Prostate gland (tissue), 2 donors: ENCODE measurements around the gene ZSCAN21. TPM values are rescaled to one million over a fixed set of nuclear protein-coding genes. Genes with fewer than 3 reads are reported as not detected.

Experiments used
- DNase-seq: peaks from one replicate; pipeline ENCODE4 v3.0.0-alpha.2; 2019; ENCODE audit warnings: low spot score
- H3K27ac ChIP-seq, 2 donors: fragments of 200-600 bp; sonication (generic); 2 replicates each; pipeline ENCODE4 v1.5.1; 2017 to 2019
- H3K27me3 ChIP-seq: fragments of 200-600 bp; sonication (generic); replicated peaks from 2 replicates; pipeline ENCODE4 v1.5.1; 2019; ENCODE audit not compliant: insufficient read depth
- H3K36me3 ChIP-seq, 2 donors: fragments of 200-600 bp; sonication (generic); 1 replicate in 1 of 2; 2 replicates in 1 of 2; pipeline versions ENCODE4 v1.5.1 to v1.8.1; 2017 to 2019
- H3K4me1 ChIP-seq: fragments of 200-600 bp; sonication (generic); replicated peaks from 2 replicates; pipeline ENCODE4 v1.5.1; 2019
- H3K4me3 ChIP-seq, 2 donors: fragments of 200-600 bp; sonication (generic); 2 replicates each; pipeline ENCODE4 v1.5.1; 2017 to 2019
- H3K9me3 ChIP-seq: fragments of 200-600 bp; sonication (generic); 2 replicates; pipeline ENCODE4 v1.5.1; 2017
- CTCF ChIP-seq, 4 experiments: fragments of 200-600 bp in 2 of 4; fragments of 450-650 bp in 2 of 4; sonication (generic) in 2 of 4; IDR thresholded peaks; 1 replicate in 3 of 4; 2 replicates in 1 of 4; pipeline ENCODE4 v1.5.1; 2016 to 2019; ENCODE audit warnings: antibody characterized with exemption in 4 of 4, mild to moderate bottlenecking in 2 of 4, moderate library complexity in 2 of 4
- POLR2A ChIP-seq: fragments of 450-650 bp; IDR thresholded peaks from one replicate; pipeline ENCODE4 v1.6.1; 2016; ENCODE audit warnings: antibody characterized with exemption, mild to moderate bottlenecking
- POLR2AphosphoS5 ChIP-seq: sonication (generic); formaldehyde crosslinking; IDR thresholded peaks from one replicate; pipeline ENCODE4 v1.6.1; 2017; ENCODE audit warnings: antibody characterized with exemption
- WGBS: methylation state at CpG from one replicate; pipeline ENCODE4 v1.1.5; 2018; 5-methylcytosine and 5-hydroxymethylcytosine counted together
- intact Hi-C: fragments of 100-400 bp; cut with DNase I; formaldehyde crosslinking; loops from one replicate; pipeline ENCODE4 v1.14.2; 2022
- total RNA-seq, 2 donors: library from RNA; depleted of rRNA; stranded (reverse); fragments of >200 nt; gene quantifications; one replicate each; pipeline ENCODE4 v1.1.0, GENCODE V29; 2016

Gene ZSCAN21
- total RNA-seq, 2 donors from 2014 or later, result 24.6 to 38.0 TPM

- H3K27ac ChIP-seq, result no peak overlapping the region
- 83% methylated on average over 14 of the region's 14 CpGs for WGBS
- DNase-seq, result no peak
- H3K4me3 ChIP-seq, result no peak overlapping the region
- peaks cover 4% of the 10 kb centered on the region for H3K4me1 ChIP-seq
- H3K27me3 ChIP-seq, result no peaks in the 10 kb centered on the region
- intact Hi-C loops, result no loop called here
- TF ChIP-seq CTCF (IDR thresholded peaks at IDR 0.05) (no peak), POLR2A (no peak), POLR2AphosphoS5 (no peak)
- no peaks in the 10 kb centered on the region for H3K9me3 ChIP-seq
- H3K36me3 ChIP-seq, result peaks cover 1 to 44% of the 10 kb centered on the region in 2 donors
Measured at GRCh38 chr7:100090527-100091410, 41.2 kb downstream of the ZSCAN21 start.

GRCh38 chr7:100091411-100092181 lies 42.0 kb downstream of the ZSCAN21 start:
- H3K4me1 ChIP-seq, result peaks cover 4% of the 10 kb centered on the region
- intact Hi-C loops, result no loop called here

GRCh38 chr7:100093054-100093453 lies 43.5 kb downstream of the ZSCAN21 start:
- Histone ChIP-seq H3K9me3 (no peaks in the 10 kb centered on the region), H3K4me3 (no peak overlapping the region), H3K27ac (no peak overlapping the region), H3K27me3 (no peaks in the 10 kb centered on the region), H3K4me1 (peaks cover 4% of the 10 kb centered on the region), H3K36me3 (peaks cover 7 to 57% of the 10 kb centered on the region in 2 donors)
- DNase-seq, result no peak
- TF ChIP-seq POLR2AphosphoS5 (no peak), CTCF (IDR thresholded peaks at IDR 0.05) (no peak), POLR2A (no peak)
- WGBS, result 54% methylated on average over 8 of the region's 8 CpGs
- intact Hi-C loops, result no loop called here

More at GRCh38 chr7:100091411-100092181, 42.0 kb downstream of the ZSCAN21 start:
- no peak for TF ChIP-seq CTCF (IDR thresholded peaks at IDR 0.05)
- no peak for TF ChIP-seq POLR2A
- TF ChIP-seq POLR2AphosphoS5, result no peak
- H3K27ac ChIP-seq, result no peak overlapping the region
- H3K9me3 ChIP-seq, result no peaks in the 10 kb centered on the region
- no peak for DNase-seq
- no peak overlapping the region for H3K4me3 ChIP-seq
- 41% methylated on average over 19 of the region's 19 CpGs for WGBS
- H3K27me3 ChIP-seq, result no peaks in the 10 kb centered on the region
- H3K36me3 ChIP-seq, result peaks cover 4 to 46% of the 10 kb centered on the region in 2 donors

- Histone ChIP-seq H3K27ac (no peak overlapping the region), H3K4me3 (no peak overlapping the region), H3K4me1 (peaks cover 4% of the 10 kb centered on the region), H3K27me3 (no peaks in the 10 kb centered on the region), H3K9me3 (no peaks in the 10 kb centered on the region), H3K36me3 (peaks cover 7 to 62% of the 10 kb centered on the region in 2 donors)
- TF ChIP-seq POLR2A, result no peak
- TF ChIP-seq POLR2AphosphoS5, result no peak
- TF ChIP-seq CTCF (IDR thresholded peaks at IDR 0.05), result no peak
- no peak for DNase-seq
- intact Hi-C loops, result no loop called here
- WGBS, result 38% methylated on average over 12 of the region's 13 CpGs
Measured at GRCh38 chr7:100093498-100093897, 43.9 kb downstream of the ZSCAN21 start.
